HL-60 (cell line): ENCODE results near the gene IFNGR1.

Experiments used
- GABPA ChIP-seq: IDR thresholded peaks from 2 replicates; pipeline ENCODE4 v1.6.1; 2012; ENCODE audit warnings: low read depth
- POLR2AphosphoS5 ChIP-seq: IDR thresholded peaks from 2 replicates; pipeline ENCODE4 v1.6.1; 2012; ENCODE audit warnings: low read depth
- SPI1 ChIP-seq: IDR thresholded peaks from 2 replicates; pipeline ENCODE4 v1.6.1; 2012; ENCODE audit warnings: low read depth, mild to moderate bottlenecking, borderline replicate concordance
- TF ChIP-seq, protein P1 (sequence below): IDR thresholded peaks from one replicate; pipeline ENCODE4 v1.5.1; 2011; ENCODE audit warnings: low read length, control low read depth, inconsistent platforms; ENCODE audit not compliant: insufficient read depth
- TF ChIP-seq, protein P2 (sequence below): IDR thresholded peaks from 2 replicates; pipeline ENCODE4 v1.6.1; 2012; ENCODE audit warnings: low read depth; ENCODE audit not compliant: insufficient replicate concordance

GRCh38 chr6:137208279-137208678, 10.9 kb downstream of the IFNGR1 start:
- TF ChIP-seq, protein P1, sequence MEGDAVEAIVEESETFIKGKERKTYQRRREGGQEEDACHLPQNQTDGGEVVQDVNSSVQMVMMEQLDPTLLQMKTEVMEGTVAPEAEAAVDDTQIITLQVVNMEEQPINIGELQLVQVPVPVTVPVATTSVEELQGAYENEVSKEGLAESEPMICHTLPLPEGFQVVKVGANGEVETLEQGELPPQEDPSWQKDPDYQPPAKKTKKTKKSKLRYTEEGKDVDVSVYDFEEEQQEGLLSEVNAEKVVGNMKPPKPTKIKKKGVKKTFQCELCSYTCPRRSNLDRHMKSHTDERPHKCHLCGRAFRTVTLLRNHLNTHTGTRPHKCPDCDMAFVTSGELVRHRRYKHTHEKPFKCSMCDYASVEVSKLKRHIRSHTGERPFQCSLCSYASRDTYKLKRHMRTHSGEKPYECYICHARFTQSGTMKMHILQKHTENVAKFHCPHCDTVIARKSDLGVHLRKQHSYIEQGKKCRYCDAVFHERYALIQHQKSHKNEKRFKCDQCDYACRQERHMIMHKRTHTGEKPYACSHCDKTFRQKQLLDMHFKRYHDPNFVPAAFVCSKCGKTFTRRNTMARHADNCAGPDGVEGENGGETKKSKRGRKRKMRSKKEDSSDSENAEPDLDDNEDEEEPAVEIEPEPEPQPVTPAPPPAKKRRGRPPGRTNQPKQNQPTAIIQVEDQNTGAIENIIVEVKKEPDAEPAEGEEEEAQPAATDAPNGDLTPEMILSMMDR = no peak
- TF ChIP-seq POLR2AphosphoS5 (no peak), GABPA (no peak), SPI1 (no peak)
- TF ChIP-seq, protein P2, sequence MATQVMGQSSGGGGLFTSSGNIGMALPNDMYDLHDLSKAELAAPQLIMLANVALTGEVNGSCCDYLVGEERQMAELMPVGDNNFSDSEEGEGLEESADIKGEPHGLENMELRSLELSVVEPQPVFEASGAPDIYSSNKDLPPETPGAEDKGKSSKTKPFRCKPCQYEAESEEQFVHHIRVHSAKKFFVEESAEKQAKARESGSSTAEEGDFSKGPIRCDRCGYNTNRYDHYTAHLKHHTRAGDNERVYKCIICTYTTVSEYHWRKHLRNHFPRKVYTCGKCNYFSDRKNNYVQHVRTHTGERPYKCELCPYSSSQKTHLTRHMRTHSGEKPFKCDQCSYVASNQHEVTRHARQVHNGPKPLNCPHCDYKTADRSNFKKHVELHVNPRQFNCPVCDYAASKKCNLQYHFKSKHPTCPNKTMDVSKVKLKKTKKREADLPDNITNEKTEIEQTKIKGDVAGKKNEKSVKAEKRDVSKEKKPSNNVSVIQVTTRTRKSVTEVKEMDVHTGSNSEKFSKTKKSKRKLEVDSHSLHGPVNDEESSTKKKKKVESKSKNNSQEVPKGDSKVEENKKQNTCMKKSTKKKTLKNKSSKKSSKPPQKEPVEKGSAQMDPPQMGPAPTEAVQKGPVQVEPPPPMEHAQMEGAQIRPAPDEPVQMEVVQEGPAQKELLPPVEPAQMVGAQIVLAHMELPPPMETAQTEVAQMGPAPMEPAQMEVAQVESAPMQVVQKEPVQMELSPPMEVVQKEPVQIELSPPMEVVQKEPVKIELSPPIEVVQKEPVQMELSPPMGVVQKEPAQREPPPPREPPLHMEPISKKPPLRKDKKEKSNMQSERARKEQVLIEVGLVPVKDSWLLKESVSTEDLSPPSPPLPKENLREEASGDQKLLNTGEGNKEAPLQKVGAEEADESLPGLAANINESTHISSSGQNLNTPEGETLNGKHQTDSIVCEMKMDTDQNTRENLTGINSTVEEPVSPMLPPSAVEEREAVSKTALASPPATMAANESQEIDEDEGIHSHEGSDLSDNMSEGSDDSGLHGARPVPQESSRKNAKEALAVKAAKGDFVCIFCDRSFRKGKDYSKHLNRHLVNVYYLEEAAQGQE = no peak
